ENCODE measurements around the gene RAB7B. TPM values are rescaled to one million over a fixed set of nuclear protein-coding genes. Genes with fewer than 3 reads are reported as not detected.

RAB7B gene
- total and polyA plus RNA-seq, 2 experiments from 2014 or later, result 4.5 to 22.6 TPM

DNA sequence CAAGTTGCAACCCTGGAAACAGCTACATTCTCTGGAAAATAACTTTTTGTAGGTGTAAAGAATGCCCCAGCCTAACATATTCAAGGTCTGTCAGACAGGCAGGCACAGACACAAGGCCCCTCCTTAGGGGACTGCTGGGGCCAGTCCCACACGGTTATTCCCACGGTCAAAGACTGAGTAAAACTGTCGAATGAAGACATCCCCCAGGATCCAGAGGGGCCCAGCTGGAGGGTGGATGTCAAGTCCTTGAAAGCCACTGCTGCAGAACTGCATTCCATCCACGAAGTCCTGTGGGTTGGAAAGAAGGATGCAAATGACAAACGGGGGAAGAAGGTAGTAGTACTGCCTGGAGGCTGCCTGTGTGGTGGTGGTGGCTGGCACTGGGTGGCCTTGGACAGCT, 6.9 kb upstream of the RAB7B start:
- TF ChIP-seq EZH2 (IDR thresholded peaks at IDR 0.05; ENCODE audit: borderline replicate concordance) (no peak), EZH2phosphoT487 (IDR thresholded peaks at IDR 0.05; ENCODE audit: low read depth, severe bottlenecking, unreplicated experiment) (no peak)
- TF ChIP-seq, protein P1, sequence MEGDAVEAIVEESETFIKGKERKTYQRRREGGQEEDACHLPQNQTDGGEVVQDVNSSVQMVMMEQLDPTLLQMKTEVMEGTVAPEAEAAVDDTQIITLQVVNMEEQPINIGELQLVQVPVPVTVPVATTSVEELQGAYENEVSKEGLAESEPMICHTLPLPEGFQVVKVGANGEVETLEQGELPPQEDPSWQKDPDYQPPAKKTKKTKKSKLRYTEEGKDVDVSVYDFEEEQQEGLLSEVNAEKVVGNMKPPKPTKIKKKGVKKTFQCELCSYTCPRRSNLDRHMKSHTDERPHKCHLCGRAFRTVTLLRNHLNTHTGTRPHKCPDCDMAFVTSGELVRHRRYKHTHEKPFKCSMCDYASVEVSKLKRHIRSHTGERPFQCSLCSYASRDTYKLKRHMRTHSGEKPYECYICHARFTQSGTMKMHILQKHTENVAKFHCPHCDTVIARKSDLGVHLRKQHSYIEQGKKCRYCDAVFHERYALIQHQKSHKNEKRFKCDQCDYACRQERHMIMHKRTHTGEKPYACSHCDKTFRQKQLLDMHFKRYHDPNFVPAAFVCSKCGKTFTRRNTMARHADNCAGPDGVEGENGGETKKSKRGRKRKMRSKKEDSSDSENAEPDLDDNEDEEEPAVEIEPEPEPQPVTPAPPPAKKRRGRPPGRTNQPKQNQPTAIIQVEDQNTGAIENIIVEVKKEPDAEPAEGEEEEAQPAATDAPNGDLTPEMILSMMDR (IDR thresholded peaks at IDR 0.05; ENCODE audit: poor library complexity), result no peak
- H3K4me1 ChIP-seq (ENCODE audit: insufficient read depth), result no peaks in the 10 kb centered on the region
- WGBS (ENCODE audit: low lambda C conversion rate, missing lambda C conversion rate), result 56% methylated on average over 5 of the region's 5 CpGs

DNA sequence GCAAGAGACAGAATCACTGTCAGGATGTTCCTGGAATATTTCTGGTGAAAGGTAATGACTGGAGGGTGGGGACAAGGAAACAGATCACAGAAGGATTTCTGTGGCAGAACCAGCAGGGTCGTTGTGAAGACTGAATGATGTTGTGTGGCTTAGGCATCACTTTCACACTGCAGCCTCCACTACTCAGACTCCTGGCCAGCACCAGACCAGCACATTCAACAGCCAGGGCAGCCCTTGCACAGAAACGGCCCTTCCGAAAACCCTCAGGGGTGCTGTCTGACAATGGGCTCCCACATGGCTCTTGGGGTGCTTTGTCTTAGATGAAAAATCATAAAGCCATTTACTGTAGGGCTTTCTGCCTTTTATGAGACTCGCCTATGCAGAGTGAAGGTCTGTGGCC, 3.8 kb upstream of the RAB7B start:
- no peak overlapping the region for H3K4me2 ChIP-seq
- no peaks in the 10 kb centered on the region for H3K79me2 ChIP-seq
- H3K4me1 ChIP-seq (ENCODE audit: insufficient read depth), result peaks cover 19% of the 10 kb centered on the region
- no peaks in the 10 kb centered on the region for H3K36me3 ChIP-seq (replicated peaks; ENCODE audit: insufficient read depth, low read depth)
- no peak for DNase-seq (ENCODE audit: low spot score)
- TF ChIP-seq EZH2phosphoT487 (IDR thresholded peaks at IDR 0.05; ENCODE audit: low read depth, severe bottlenecking, unreplicated experiment) (no peak), EZH2 (IDR thresholded peaks at IDR 0.05; ENCODE audit: borderline replicate concordance) (no peak)
- TF ChIP-seq, protein P1 (IDR thresholded peaks at IDR 0.05; ENCODE audit: poor library complexity), result no peak
- no peak overlapping the region for H3K27ac ChIP-seq
- H3K27me3 ChIP-seq, result no peaks in the 10 kb centered on the region
- no peaks in the 10 kb centered on the region for H3K9me3 ChIP-seq (ENCODE audit: low read depth)
- WGBS (ENCODE audit: low lambda C conversion rate, missing lambda C conversion rate), result 69% methylated on average over 4 of the region's 4 CpGs
- H4K20me1 ChIP-seq (ENCODE audit: insufficient read depth, poor library complexity, severe bottlenecking), result no peaks in the 10 kb centered on the region
- H3K9me2 ChIP-seq (replicated peaks; ENCODE audit: insufficient read depth), result no peaks in the 10 kb centered on the region
- H2AFZ ChIP-seq, result no peak overlapping the region
- no peak overlapping the region for H3K4me3 ChIP-seq

More for the DNA sequence above, 6.9 kb upstream of the RAB7B start:
- no peak overlapping the region for H2AFZ ChIP-seq
- no peak overlapping the region for H3K4me3 ChIP-seq
- H3K27me3 ChIP-seq, result no peaks in the 10 kb centered on the region
- no peak for DNase-seq (ENCODE audit: low spot score)
- H3K27ac ChIP-seq, result no peak overlapping the region
- H3K36me3 ChIP-seq (replicated peaks; ENCODE audit: insufficient read depth, low read depth), result no peaks in the 10 kb centered on the region
- H4K20me1 ChIP-seq (ENCODE audit: insufficient read depth, poor library complexity, severe bottlenecking), result no peaks in the 10 kb centered on the region
- no peaks in the 10 kb centered on the region for H3K9me2 ChIP-seq (replicated peaks; ENCODE audit: insufficient read depth)
- no peak overlapping the region for H3K4me2 ChIP-seq
- no peaks in the 10 kb centered on the region for H3K9me3 ChIP-seq (ENCODE audit: low read depth)
- no peaks in the 10 kb centered on the region for H3K79me2 ChIP-seq

DNA sequence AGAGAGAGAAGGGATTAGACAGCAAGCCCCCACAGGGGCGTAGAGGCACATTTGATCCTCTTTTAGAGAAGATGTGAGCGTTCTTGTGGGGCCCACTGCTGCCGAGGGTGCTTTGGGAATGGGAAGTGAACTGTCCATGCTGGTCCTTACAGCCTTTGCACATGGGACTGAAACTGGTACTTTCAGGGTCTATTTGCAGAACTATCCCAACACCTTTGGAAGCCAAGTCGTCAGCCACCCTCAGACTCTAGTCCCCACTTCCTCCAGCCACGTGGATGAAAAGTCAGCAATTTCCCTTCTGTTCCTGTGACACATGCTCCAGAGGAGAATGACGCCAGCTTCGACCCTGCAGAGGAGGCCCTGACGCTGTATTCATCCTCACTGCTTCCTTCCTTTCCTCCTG, 2.6 kb upstream of the RAB7B start:
- 81% methylated on average over 8 of the region's 8 CpGs for WGBS (ENCODE audit: low lambda C conversion rate, missing lambda C conversion rate)
- no peaks in the 10 kb centered on the region for H3K27me3 ChIP-seq
- H3K4me2 ChIP-seq, result no peak overlapping the region
- H4K20me1 ChIP-seq (ENCODE audit: insufficient read depth, poor library complexity, severe bottlenecking), result no peaks in the 10 kb centered on the region
- peaks cover 24% of the 10 kb centered on the region for H3K4me1 ChIP-seq (ENCODE audit: insufficient read depth)
- H3K9me3 ChIP-seq (ENCODE audit: low read depth), result no peaks in the 10 kb centered on the region
- no peaks in the 10 kb centered on the region for H3K79me2 ChIP-seq
- TF ChIP-seq EZH2 (IDR thresholded peaks at IDR 0.05; ENCODE audit: borderline replicate concordance) (no peak), EZH2phosphoT487 (IDR thresholded peaks at IDR 0.05; ENCODE audit: low read depth, severe bottlenecking, unreplicated experiment) (no peak)
- TF ChIP-seq, protein P1 (IDR thresholded peaks at IDR 0.05; ENCODE audit: poor library complexity), result no peak
- H3K36me3 ChIP-seq (replicated peaks; ENCODE audit: insufficient read depth, low read depth), result no peaks in the 10 kb centered on the region
- no peak for DNase-seq (ENCODE audit: low spot score)
- H3K27ac ChIP-seq, result peak overlapping the region; percentile 78
- no peaks in the 10 kb centered on the region for H3K9me2 ChIP-seq (replicated peaks; ENCODE audit: insufficient read depth)
- no peak overlapping the region for H2AFZ ChIP-seq
- no peak overlapping the region for H3K4me3 ChIP-seq

DNA sequence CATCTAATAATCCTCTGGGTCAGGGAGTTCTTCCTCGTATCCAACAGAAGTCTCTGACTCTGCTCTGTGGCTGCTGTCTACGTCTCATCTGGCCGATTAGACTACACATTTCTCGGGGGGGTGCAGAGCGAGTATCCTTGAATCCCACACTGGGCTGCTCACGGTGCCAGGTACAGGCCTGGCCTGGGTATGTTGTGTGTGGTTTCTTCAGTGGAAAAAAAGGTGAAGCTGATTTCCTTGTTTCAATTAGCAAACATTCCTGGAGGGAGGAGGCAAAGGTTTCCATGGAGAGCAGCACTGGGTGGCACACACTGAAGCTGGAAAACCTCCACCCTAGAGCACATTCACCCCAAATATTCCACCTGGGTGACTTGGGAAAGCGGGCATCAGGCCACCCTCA, 2.0 kb upstream of the RAB7B start:
- TF ChIP-seq EZH2phosphoT487 (IDR thresholded peaks at IDR 0.05; ENCODE audit: low read depth, severe bottlenecking, unreplicated experiment) (no peak), EZH2 (IDR thresholded peaks at IDR 0.05; ENCODE audit: borderline replicate concordance) (no peak)
- TF ChIP-seq, protein P1 (IDR thresholded peaks at IDR 0.05; ENCODE audit: poor library complexity), result no peak
- no peaks in the 10 kb centered on the region for H3K79me2 ChIP-seq
- H3K9me3 ChIP-seq (ENCODE audit: low read depth), result no peaks in the 10 kb centered on the region
- H3K27ac ChIP-seq, result peak overlapping the region; percentile 78
- H3K9me2 ChIP-seq (replicated peaks; ENCODE audit: insufficient read depth), result no peaks in the 10 kb centered on the region
- peaks cover 24% of the 10 kb centered on the region for H3K4me1 ChIP-seq (ENCODE audit: insufficient read depth)
- 79% methylated on average over 7 of the region's 7 CpGs for WGBS (ENCODE audit: low lambda C conversion rate, missing lambda C conversion rate)
- no peaks in the 10 kb centered on the region for H3K27me3 ChIP-seq
- no peaks in the 10 kb centered on the region for H3K36me3 ChIP-seq (replicated peaks; ENCODE audit: insufficient read depth, low read depth)
- no peak overlapping the region for H3K4me3 ChIP-seq
- H2AFZ ChIP-seq, result no peak overlapping the region
- no peaks in the 10 kb centered on the region for H4K20me1 ChIP-seq (ENCODE audit: insufficient read depth, poor library complexity, severe bottlenecking)
- no peak for DNase-seq (ENCODE audit: low spot score)
- H3K4me2 ChIP-seq, result no peak overlapping the region
